Upper lobe of right lung (tissue), 1 donor: Measurements from ENCODE around the gene SRGAP1. TPM values are rescaled to one million over a fixed set of nuclear protein-coding genes. Genes with fewer than 3 reads are reported as not detected.

ENCODE experiments used
- ATAC-seq: fragments of 200-7000 bp; cut with Tn5 transposase; one replicate; pipeline ENCODE4 v1.9.1; 2020; ENCODE audit warnings: mild to moderate bottlenecking, moderate library complexity
- DNase-seq: peaks from one replicate; pipeline ENCODE4 v3.0.0-alpha.2; 2020
- H3K27ac ChIP-seq: fragments of 200-600 bp; one replicate; pipeline ENCODE4 v1.8.0; 2022
- H3K27me3 ChIP-seq: fragments of 200-600 bp; one replicate; pipeline ENCODE4 v1.8.0; 2022; ENCODE audit warnings: mild to moderate bottlenecking
- H3K36me3 ChIP-seq: fragments of 200-600 bp; one replicate; pipeline ENCODE4 v1.8.0; 2022
- H3K4me1 ChIP-seq: fragments of 200-600 bp; one replicate; pipeline ENCODE4 v1.8.0; 2022
- H3K4me3 ChIP-seq: fragments of 200-600 bp; one replicate; pipeline ENCODE4 v1.8.0; 2022; ENCODE audit warnings: mild to moderate bottlenecking
- H3K9me3 ChIP-seq: fragments of 200-600 bp; one replicate; pipeline ENCODE4 v1.8.0; 2022
- CTCF ChIP-seq: fragments of 200-600 bp; IDR thresholded peaks from one replicate; pipeline ENCODE4 v1.8.0; 2022; ENCODE audit warnings: antibody characterized with exemption
- intact Hi-C: fragments of 100-400 bp; cut with DNase I; formaldehyde crosslinking; loops from one replicate; pipeline ENCODE4 v1.11.0; 2022
- total RNA-seq: library from RNA; stranded (reverse); fragmentation: NEBNext Ultra II Directional; extraction: Animal tissue kit (Norgen Biotek cat#: 25700); gene quantifications from one replicate; pipeline ENCODE4 v1.2.1, GENCODE V29; 2021
- donor health status: DM: no; HTN: yes; CAD: no; lungs with severe emphysema.

Gene SRGAP1
- total RNA-seq, 1 donor from 2014 or later, result 11.4 TPM

GRCh38 chr12:63921157-63921556, 76.7 kb downstream of the SRGAP1 start:
- intact Hi-C loops, result no loop called here
- no peaks in the 10 kb centered on the region for H3K36me3 ChIP-seq
- DNase-seq (no peak), ATAC-seq (no peak)
- H3K9me3 ChIP-seq, result no peaks in the 10 kb centered on the region
- no peak for TF ChIP-seq CTCF
- no peak overlapping the region for H3K27ac ChIP-seq
- H3K27me3 ChIP-seq, result no peaks in the 10 kb centered on the region
- H3K4me3 ChIP-seq, result no peak overlapping the region
- H3K4me1 ChIP-seq, result peaks cover 24% of the 10 kb centered on the region

GRCh38 chr12:63922474-63922873, 78.0 kb downstream of the SRGAP1 start:
- Histone ChIP-seq H3K36me3 (no peaks in the 10 kb centered on the region), H3K9me3 (no peaks in the 10 kb centered on the region), H3K27me3 (no peaks in the 10 kb centered on the region), H3K27ac (no peak overlapping the region), H3K4me3 (no peak overlapping the region), H3K4me1 (peaks cover 15% of the 10 kb centered on the region)
- no peak for TF ChIP-seq CTCF
- DNase-seq (no peak), ATAC-seq (peak; percentile 46)
- intact Hi-C loops, result no loop called here

- no peaks in the 10 kb centered on the region for H3K9me3 ChIP-seq
- H3K4me1 ChIP-seq, result no peaks in the 10 kb centered on the region
- no peaks in the 10 kb centered on the region for H3K27me3 ChIP-seq
- intact Hi-C loops, result no loop called here
- no peaks in the 10 kb centered on the region for H3K36me3 ChIP-seq
- H3K4me3 ChIP-seq, result no peak overlapping the region
- no peak for TF ChIP-seq CTCF
- ATAC-seq, result no peak
- H3K27ac ChIP-seq, result no peak overlapping the region
- no peak for DNase-seq
These were observed 80.3 kb downstream of the SRGAP1 start for GRCh38 chr12:63924781-63925180.

- Histone ChIP-seq H3K4me3 (no peak overlapping the region), H3K27ac (no peak overlapping the region), H3K9me3 (no peaks in the 10 kb centered on the region), H3K4me1 (no peaks in the 10 kb centered on the region), H3K36me3 (no peaks in the 10 kb centered on the region), H3K27me3 (no peaks in the 10 kb centered on the region)
- intact Hi-C loops, result no loop called here
- ATAC-seq, result no peak
- DNase-seq, result no peak
- no peak for TF ChIP-seq CTCF
These were observed 83.0 kb downstream of the SRGAP1 start for GRCh38 chr12:63927511-63927910.

- no peaks in the 10 kb centered on the region for H3K4me1 ChIP-seq
These were observed 83.8 kb downstream of the SRGAP1 start for GRCh38 chr12:63928305-63928704.

More at GRCh38 chr12:63928305-63928704, 83.8 kb downstream of the SRGAP1 start:
- intact Hi-C loops, result no loop called here
- Histone ChIP-seq H3K9me3 (no peaks in the 10 kb centered on the region), H3K36me3 (no peaks in the 10 kb centered on the region), H3K4me3 (no peak overlapping the region), H3K27me3 (no peaks in the 10 kb centered on the region), H3K27ac (no peak overlapping the region)
- DNase-seq (no peak), ATAC-seq (no peak)
- TF ChIP-seq CTCF, result no peak
